Ishikawa (cell line): ENCODE measurements around the gene LSMEM2.

Experiments
- CEBPB ChIP-seq: IDR thresholded peaks from 2 replicates; pipeline ENCODE4 v1.6.1; 2012
- CREB1 ChIP-seq: IDR thresholded peaks from 2 replicates; pipeline ENCODE4 v1.6.1; 2012; ENCODE audit warnings: low read depth
- EGR1 ChIP-seq: IDR thresholded peaks from 2 replicates; pipeline ENCODE4 v1.6.1; 2012
- EP300 ChIP-seq: IDR thresholded peaks from 2 replicates; pipeline ENCODE4 v1.6.1; 2012; ENCODE audit warnings: borderline replicate concordance
- FOXM1 ChIP-seq: IDR thresholded peaks from 2 replicates; pipeline ENCODE4 v1.6.1; 2012; ENCODE audit warnings: low read depth, borderline replicate concordance
- MAX ChIP-seq: IDR thresholded peaks from 2 replicates; pipeline ENCODE4 v1.6.1; 2012
- NFIC ChIP-seq: IDR thresholded peaks from 2 replicates; pipeline ENCODE4 v1.6.1; 2012
- RAD21 ChIP-seq: IDR thresholded peaks from 2 replicates; pipeline ENCODE4 v1.6.1; 2012; ENCODE audit warnings: low read depth
- REST ChIP-seq: IDR thresholded peaks from 2 replicates; pipeline ENCODE4 v1.6.1; 2012; ENCODE audit warnings: low read depth, mild to moderate bottlenecking
- TAF1 ChIP-seq: IDR thresholded peaks from 2 replicates; pipeline ENCODE4 v1.6.1; 2012; ENCODE audit warnings: low read depth, mild to moderate bottlenecking
- TEAD4 ChIP-seq: IDR thresholded peaks from 2 replicates; pipeline ENCODE4 v1.6.1; 2012
- USF1 ChIP-seq: IDR thresholded peaks from 2 replicates; pipeline ENCODE4 v1.6.1; 2012
- YY1 ChIP-seq: IDR thresholded peaks from 2 replicates; pipeline ENCODE4 v1.6.1; 2012; ENCODE audit warnings: low read depth
- ZBTB7A ChIP-seq: IDR thresholded peaks from 2 replicates; pipeline ENCODE4 v1.6.1; 2012; ENCODE audit warnings: low read depth

- TF ChIP-seq YY1 (no peak), RAD21 (no peak), ZBTB7A (no peak), REST (no peak), CEBPB (no peak), EGR1 (no peak), MAX (no peak), NFIC (no peak), FOXM1 (no peak), USF1 (no peak), EP300 (no peak), CREB1 (no peak), TAF1 (no peak), TEAD4 (no peak)
Observed at GRCh38 chr3:50263478-50264382, 15.2 kb upstream of the LSMEM2 start.
